IgD-negative memory B cell (primary cell): Measurements from ENCODE around the gene DAZAP1. TPM values are rescaled to one million over a fixed set of nuclear protein-coding genes. Genes with fewer than 3 reads are reported as not detected.

Experiments used
- H3K27ac Mint-ChIP-seq, 3 donors: one replicate each; pipeline ENCODE4 v1.8.0; 2020 to 2022; ENCODE audit warnings: mild to moderate bottlenecking in 3 of 3, mixed read lengths in 3 of 3, moderate library complexity in 1 of 3
- H3K27me3 Mint-ChIP-seq: one replicate; pipeline ENCODE4 v1.8.0; 2021; ENCODE audit warnings: mixed read lengths
- H3K36me3 Mint-ChIP-seq: one replicate; pipeline ENCODE4 v1.8.0; 2020; ENCODE audit warnings: mild to moderate bottlenecking, mixed read lengths
- H3K4me1 Mint-ChIP-seq, 3 donors: one replicate each; pipeline ENCODE4 v1.8.0; 2020 to 2022; ENCODE audit warnings: mixed read lengths in 3 of 3, mild to moderate bottlenecking in 1 of 3
- H3K4me3 Mint-ChIP-seq, 4 donors: one replicate each; pipeline ENCODE4 v1.8.0; 2020 to 2022; ENCODE audit warnings: mild to moderate bottlenecking in 4 of 4, mixed read lengths in 4 of 4, moderate library complexity in 3 of 4
- H3K9me3 Mint-ChIP-seq, 3 donors: one replicate each; pipeline ENCODE4 v1.8.0; 2020 to 2021; ENCODE audit warnings: mixed read lengths in 3 of 3, mild to moderate bottlenecking in 1 of 3
- polyA plus RNA-seq: library from polyadenylated mRNA; unstranded; fragments of 300-500 nt; fragmentation: Illumina TruSeq; gene quantifications from one replicate; pipeline ENCODE4 v1.2.3, GENCODE V29; 2021

The DAZAP1 gene
- polyA plus RNA-seq, 1 donor from 2014 or later: 7.2 TPM

DNA sequence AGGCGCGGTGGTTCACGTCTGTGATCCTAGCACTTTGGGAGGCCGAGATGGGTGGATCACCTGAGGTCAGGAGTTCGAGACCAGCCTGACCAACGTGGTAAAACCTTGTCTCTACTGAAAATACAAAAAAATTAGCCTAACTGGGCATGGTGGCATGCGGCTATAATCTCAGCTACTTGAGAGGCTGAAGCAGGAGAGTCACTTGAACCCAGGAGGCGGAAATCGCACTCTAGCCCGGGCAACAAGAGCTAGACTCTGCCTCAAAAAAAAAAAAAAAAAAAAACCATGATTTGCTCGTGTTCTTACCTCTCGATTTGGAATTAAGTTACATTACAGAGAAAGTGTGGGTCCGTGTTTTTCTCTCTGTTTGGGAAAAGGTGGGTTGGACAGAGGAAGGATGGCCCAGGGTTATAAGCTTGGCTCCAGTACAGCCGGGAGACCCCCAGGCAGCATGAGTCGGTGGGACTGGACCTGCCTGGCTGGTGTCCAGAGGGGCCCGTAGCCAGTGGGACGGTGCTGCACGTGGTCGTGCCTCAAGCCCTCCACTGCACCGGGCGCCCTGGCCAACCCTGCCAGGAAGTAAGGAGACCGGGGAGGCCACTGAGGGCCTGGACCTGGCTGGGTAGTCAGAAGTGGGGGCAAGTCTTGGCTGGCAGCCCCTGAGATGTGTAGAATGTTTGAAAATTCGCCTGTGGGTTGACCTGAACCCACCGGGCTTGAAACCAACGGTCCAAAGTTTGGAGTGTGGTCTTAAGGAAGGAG lies 34.5 kb downstream of the DAZAP1 start:
- Mint-ChIP-seq H3K4me1 (peaks cover 10 to 16% (median 10%) of the 10 kb centered on the region in 3 donors), H3K27me3 (peaks cover 7% of the 10 kb centered on the region), H3K27ac (peak overlapping the region in 2 of 3 donors; percentile 65 to 90), H3K36me3 (peaks cover 6% of the 10 kb centered on the region), H3K4me3 (peak overlapping the region in 3 of 4 donors; percentile 48 to 90 (median 51)), H3K9me3 (no peaks in the 10 kb centered on the region)

DNA sequence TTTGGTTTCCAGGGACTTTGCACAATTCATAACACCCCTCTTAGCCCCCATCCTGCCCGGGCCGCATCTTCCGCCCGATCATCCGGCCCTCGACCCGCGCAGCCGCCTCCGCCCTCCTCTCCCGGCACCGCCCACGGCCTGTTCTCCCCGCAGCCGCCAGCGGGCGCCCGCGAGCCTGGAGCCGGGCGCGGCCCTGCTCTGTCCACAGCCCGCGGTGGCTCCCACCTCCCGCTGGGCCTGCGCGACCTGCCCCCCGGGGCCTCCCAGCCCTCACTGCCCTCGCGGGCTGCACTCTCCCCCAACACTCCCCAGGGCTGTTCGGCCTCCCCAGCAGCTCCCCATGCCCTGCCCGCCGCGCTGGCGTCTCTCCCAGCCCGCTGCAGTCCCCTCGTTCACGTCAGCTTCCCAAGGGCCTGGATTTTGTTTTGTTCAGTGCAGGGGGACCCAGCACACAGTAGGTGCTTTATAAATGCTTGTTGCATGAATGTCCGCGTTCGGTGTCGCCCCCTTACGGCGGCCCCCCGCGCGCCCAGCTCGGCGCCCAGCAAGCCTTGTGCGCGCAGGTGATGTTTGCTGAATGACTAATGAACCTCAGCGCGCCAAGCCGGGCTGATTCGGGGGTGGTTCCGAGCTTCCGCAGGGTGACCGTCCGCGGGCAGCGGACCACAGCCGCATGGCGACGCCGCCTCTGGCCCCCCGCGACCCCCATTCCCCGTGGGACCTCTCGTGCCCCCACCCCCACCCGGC lies 38.0 kb downstream of the DAZAP1 start:
- Mint-ChIP-seq H3K27me3 (peaks cover 25% of the 10 kb centered on the region), H3K36me3 (peaks cover 2% of the 10 kb centered on the region), H3K4me3 (peak overlapping the region; percentile 79 to 91 (median 85)), H3K4me1 (peaks cover 8 to 11% (median 11%) of the 10 kb centered on the region in 3 donors), H3K9me3 (no peaks in the 10 kb centered on the region), H3K27ac (peak overlapping the region; percentile 59 to 90 (median 63))

DNA sequence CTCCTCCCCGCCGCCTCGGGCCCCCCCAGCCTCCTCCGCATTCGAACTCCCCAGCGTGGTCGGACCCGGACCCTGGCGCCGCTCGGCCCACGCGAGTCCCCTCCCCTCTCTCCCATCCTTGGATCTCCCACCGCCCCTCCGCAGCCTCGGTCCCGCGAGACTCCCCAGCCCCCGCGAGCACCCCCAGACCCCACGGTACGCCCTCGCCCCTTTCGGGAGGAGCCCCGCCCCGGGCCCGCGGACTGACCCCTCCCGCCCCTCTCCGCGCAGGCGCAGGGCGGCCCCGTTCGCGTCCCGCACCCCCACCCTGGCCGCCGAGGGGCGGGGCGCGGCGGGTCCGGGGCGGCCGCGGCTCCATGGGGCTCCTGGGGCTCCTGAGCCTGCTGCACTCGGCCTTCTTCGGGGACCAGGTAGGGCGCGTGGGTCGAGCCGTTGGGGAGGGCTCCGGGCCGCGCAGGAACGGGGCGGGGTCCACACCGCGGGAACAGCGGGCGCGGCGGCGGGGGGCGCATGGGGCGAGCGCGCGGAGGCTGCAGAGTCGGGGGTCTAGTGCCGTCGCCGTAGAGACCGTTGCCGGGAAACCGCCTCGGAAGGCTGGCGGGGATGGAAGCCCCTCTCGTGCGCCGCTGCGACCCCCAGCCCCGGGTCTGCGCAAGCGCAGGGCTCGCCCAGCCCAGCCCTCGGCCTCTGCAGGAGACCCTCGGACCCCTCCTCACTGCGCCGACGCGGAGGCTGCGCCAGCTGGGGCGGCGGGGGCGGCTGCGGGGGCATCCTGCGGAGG lies 38.7 kb downstream of the DAZAP1 start:
- Mint-ChIP-seq H3K27ac (no peak overlapping the region), H3K27me3 (peaks cover 33% of the 10 kb centered on the region), H3K4me3 (no peak overlapping the region), H3K36me3 (no peaks in the 10 kb centered on the region), H3K9me3 (no peaks in the 10 kb centered on the region), H3K4me1 (peaks cover 10 to 11% (median 11%) of the 10 kb centered on the region in 3 donors)

DNA sequence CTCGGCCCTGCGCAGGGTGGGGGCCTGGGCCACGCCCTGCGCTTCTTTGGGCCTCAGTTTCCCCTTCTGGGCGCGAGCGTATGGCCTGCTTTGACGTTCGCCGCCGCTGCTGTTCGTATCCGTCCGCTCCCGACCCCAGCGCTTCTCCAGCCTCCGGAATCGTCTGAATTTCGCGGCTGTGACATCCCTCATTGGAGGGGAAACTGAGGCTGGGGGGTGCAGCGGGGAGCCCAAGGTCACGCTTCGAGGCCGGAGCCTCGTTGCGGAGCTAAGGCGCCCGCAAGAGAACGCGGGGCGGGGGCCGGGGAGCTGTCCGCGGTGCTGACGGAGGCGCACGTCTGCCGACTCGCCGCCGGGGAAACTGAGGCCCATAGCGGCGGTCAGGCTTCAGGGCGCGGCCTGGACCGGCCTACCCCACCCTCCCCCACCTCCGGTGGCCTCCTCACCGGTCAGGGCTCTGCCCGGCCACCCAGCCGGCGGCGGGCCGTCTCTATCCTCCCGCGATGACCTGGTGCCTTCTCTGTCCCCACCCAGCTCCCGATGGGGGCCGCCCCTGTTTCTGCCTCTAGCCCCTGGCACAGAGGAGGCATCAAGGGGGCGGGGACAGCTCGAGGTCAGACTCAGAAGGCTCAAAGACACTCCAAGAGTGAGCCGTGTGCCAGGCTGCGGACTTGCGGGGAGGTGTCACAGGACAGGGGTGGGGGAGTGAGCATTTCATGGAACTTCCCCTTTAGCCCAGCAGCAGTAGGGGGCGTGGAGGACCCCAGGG lies 39.5 kb downstream of the DAZAP1 start:
- H3K36me3 Mint-ChIP-seq: no peaks in the 10 kb centered on the region
- H3K27me3 Mint-ChIP-seq: peaks cover 34% of the 10 kb centered on the region
- H3K4me1 Mint-ChIP-seq: peaks cover 8 to 11% (median 9%) of the 10 kb centered on the region in 3 donors
- H3K27ac Mint-ChIP-seq: peak overlapping the region; percentile 23 to 90 (median 73)
- H3K9me3 Mint-ChIP-seq: no peaks in the 10 kb centered on the region
- peak overlapping the region; percentile 30 to 65 (median 49) for H3K4me3 Mint-ChIP-seq

DNA sequence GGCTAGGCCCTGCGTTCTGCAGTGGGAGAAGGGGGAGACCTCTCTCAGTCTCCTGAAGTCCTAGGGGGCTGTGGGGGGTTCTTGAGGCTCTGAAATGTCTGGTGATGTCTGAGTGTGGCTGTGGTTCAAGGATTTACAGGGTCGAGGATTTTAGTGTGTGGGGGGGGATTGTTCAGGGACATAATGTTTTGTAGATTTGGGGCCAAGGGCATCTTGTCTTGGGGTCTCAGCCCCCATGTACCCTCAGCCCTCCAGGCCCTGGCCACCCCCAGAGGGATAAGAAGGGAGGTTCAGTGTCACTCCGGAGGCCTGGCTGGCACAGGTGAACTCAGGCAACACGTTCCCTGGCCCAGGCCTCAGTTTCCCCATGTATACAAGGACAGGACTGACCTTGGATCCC lies 40.1 kb downstream of the DAZAP1 start:
- Mint-ChIP-seq H3K4me3 (peak overlapping the region; percentile 30 to 63 (median 49)), H3K36me3 (no peaks in the 10 kb centered on the region), H3K9me3 (no peaks in the 10 kb centered on the region), H3K4me1 (peaks cover 3 to 11% (median 8%) of the 10 kb centered on the region in 3 donors), H3K27ac (peak overlapping the region; percentile 73 to 90 (median 73)), H3K27me3 (peaks cover 34% of the 10 kb centered on the region)

DNA sequence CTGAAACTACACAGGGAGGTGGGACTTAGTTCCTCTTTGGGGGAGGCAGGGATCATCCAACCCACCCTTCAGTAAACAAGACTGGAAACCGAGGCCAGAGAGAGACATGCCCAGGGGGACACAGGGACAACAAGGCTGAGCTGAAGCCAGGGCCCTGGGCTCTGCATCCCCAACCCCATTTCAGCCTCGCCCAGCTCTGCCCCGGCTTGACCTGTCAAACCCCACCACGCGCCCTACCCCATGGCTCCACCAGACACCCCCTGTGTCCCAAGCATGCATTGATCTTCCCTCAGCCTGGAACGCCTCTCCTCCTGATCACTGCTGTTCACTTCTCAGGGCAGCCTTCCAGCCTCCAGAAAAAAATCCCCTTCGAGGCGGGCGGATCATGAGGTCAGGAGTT lies 40.6 kb downstream of the DAZAP1 start:
- Mint-ChIP-seq H3K27me3 (peaks cover 36% of the 10 kb centered on the region), H3K27ac (peak overlapping the region; percentile 63 to 90 (median 73)), H3K4me1 (peaks cover 0 to 13% (median 8%) of the 10 kb centered on the region in 3 donors), H3K9me3 (no peaks in the 10 kb centered on the region), H3K36me3 (no peaks in the 10 kb centered on the region), H3K4me3 (peak overlapping the region in 2 of 4 donors; percentile 4 to 35)

DNA sequence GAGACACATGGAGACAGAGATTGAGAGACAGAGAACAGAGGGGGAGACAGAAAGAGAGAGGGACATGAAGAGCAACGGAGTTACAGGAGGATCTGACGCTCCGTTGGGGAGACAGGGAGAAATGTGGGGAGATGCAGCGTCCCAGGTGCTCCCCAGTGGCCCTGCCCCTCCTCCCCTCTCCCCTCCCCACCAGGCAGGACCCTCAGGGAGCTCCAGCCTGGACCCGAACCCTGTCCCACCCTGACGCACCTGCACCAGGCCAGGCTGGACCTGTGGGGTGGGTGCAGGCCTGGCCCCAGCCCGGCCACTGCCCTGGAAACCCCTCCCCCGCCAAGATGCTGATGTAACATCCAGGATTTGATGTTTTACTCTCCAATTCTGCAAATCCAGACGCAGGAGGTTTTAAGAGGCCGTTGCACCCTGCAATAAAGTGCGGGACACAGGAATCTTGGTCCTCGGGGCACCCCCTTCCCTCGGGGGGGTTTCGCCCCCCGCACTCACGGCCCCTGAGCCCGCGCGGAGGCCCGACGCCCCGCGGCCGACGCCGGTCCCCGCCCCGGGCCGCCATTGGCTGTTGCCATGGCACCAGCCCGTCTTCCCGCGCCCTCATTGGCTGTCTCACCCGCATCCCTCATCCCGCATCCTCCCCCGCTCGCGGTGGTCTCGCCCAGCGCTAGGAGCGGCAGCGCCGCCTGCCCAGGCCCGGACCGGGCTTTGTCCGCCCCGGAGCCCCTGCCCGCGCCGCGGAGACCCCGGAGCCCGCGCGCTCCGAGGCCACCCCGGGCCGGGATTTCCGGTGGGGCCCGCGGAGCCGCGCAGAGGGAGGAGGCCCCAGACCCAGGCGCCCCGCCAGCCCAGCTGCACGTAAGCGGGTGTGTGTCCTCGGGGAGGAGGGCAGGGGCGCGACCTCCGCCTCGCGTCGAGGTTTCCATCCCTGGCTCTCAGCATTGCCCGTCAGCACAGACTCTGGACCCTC lies 42.4 kb downstream of the DAZAP1 start, which contains the start of gene APC2:
TSS of gene APC2 (plus strand) at position 655 of the 976 bp plus-strand sequence. CDS start 2,881 bp downstream, outside the sequence.
- Mint-ChIP-seq H3K27me3 (peaks cover 45% of the 10 kb centered on the region), H3K4me3 (peak within 1 kb of the TSS in 2 of 4 donors; percentile 40 to 66), H3K27ac (peak within 1 kb of the TSS in 2 of 3 donors; percentile 84 to 91), H3K9me3 (no peaks in the 10 kb centered on the region), H3K36me3 (no peaks in the 10 kb centered on the region), H3K4me1 (peaks cover under 1 to 12% (median 12%) of the 10 kb centered on the region in 3 donors)

DNA sequence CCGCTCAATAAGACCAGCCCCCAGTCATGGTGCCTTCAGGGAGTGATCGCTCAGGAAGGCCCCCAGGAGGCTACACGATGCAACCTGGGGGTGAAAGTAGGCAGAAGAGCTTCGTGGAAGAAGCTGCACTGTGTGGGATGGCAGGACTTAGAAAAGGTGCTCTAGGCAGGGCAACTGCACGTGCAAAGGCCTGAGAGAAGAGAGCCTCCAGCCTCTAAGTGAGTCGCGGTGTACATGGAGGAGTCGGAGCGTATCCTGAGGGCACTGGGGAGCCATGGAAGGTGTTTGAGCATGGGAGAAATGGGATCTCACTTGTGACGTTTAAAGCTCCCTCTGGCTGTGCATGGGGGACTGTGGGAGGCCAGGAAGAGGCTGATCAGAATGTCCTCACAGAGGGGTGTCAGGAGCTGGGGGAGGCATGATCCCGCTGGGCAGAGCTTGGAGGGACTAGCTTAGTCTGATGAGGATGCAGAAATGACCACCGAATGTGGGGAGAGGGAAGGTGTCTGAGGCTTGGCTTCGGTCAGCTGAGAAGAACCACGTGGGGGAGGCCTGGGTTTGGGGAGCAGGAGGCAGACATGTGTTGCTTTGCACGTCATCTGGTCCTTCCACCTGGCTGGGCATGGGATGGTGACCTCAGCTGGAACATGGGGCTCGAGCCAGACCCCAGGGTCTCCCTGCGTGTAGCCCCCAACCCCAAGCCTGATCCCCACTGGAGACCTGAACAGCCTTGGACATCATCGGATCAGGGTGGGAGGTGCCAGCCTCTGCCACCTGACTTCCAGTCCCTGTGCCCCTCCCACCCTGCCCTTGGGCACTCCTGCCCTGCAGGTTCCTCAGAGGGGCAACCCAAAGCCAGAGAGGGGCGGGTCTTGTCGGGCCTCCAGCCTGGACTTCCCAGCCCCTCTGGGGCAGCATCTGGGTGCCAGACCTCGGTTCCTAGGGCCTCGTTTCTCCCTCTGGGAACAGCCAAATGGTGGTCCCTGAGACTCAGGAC lies 43.6 kb downstream of the DAZAP1 start:
- Mint-ChIP-seq H3K4me3 (peak overlapping the region in 2 of 4 donors; percentile 28 to 40), H3K27ac (peak overlapping the region in 2 of 3 donors; percentile 23 to 53), H3K9me3 (no peaks in the 10 kb centered on the region), H3K4me1 (peaks cover 9 to 17% (median 16%) of the 10 kb centered on the region in 3 donors), H3K27me3 (peaks cover 52% of the 10 kb centered on the region), H3K36me3 (no peaks in the 10 kb centered on the region)

DNA sequence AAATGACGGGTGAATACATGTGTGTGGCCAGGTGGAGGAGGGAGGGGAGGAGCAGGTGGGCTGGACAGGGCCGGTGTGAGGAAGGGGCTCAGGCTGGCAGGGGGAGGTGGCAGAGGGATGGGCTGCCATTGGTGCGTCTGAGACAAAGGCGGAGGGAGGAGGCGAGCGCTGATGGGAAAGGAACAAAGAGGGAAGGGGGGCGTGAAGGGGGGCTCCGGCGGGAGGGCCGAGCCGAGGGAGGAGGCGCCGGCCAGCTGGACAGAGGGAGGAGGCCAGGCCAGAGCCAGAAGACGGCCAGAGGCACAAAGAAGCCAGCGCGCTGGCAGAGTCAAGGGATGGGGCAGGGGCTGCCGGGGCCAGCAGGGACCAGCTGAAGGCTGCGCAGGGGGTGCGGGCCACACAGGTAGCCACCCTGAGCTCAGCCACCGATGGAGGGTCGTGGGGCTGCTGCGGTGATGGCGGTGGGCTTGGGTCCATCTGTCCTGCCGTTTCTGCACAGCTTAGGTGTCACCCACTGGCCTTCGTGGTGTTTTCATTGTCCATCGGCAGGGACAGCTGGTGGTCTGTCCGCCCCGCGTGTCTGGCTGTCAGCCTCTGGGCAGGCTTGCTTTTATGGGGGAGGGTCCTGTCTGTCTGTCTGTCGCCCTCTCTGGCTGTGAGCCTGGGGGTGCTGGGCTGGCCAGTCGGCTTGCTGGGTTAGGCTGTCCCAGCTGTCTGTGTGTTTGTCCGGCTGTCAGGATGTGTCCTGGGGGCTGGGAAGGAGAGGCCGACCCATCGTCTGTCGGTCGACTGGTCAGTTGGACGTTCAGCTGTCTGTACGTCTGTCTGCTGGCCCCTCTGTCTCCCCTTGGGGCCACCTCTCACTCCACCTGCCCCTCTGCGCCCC lies 44.8 kb downstream of the DAZAP1 start:
- Mint-ChIP-seq H3K27me3 (peaks cover 48% of the 10 kb centered on the region), H3K4me3 (no peak overlapping the region), H3K27ac (no peak overlapping the region), H3K4me1 (peaks cover 9 to 17% (median 16%) of the 10 kb centered on the region in 3 donors), H3K36me3 (no peaks in the 10 kb centered on the region), H3K9me3 (no peaks in the 10 kb centered on the region)

DNA sequence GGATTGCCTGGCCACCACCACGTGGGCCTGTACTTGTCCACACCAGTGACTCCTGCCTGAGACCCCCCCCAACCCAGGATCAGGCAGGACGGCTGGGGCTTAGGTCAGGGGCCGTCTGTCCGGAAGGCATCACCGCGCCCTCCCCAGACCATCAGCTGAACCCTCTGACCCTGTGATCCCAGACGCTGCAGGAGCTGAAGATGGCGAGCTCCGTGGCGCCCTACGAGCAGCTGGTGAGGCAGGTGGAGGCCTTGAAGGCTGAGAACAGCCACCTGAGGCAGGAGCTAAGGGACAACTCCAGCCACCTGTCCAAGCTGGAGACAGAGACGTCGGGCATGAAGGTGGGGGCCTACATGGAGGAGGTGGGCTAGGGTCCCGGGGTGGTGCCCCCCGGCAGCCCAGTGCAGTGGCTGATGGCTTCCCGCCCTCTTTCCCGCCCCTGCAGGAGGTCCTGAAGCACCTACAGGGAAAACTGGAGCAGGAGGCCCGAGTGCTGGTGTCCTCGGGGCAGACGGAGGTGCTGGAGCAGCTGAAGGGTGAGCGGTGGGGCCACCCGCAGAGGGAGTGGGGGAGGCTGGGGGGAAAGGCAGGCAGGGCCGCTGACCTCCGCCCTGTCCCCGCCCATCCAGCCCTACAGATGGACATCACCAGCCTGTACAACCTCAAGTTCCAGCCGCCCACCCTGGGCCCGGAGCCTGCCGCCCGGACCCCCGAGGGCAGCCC lies 45.6 kb downstream of the DAZAP1 start:
- Mint-ChIP-seq H3K36me3 (no peaks in the 10 kb centered on the region), H3K9me3 (no peaks in the 10 kb centered on the region), H3K4me1 (peaks cover 9 to 17% (median 16%) of the 10 kb centered on the region in 3 donors), H3K27me3 (peaks cover 46% of the 10 kb centered on the region), H3K4me3 (peak overlapping the region in 1 of 4 donors; percentile 49), H3K27ac (no peak overlapping the region)
